Mesothelial cell of epicardium (in vitro differentiated cells): Measurements from ENCODE around the gene CCNT2. TPM values are rescaled to one million over a fixed set of nuclear protein-coding genes. Genes with fewer than 3 reads are reported as not detected.

Experiments used
- DNase-seq, 2 experiments: peaks; one replicate each; pipeline ENCODE4 v3.0.0; 2021; ENCODE audit warnings: low spot score in 2 of 2; ENCODE audit not compliant: unreplicated experiment in 2 of 2
- H3K27ac Mint-ChIP-seq: 2 replicates; pipeline ENCODE4 v1.8.0; 2021; ENCODE audit warnings: mixed read lengths
- H3K27me3 Mint-ChIP-seq: 2 replicates; pipeline ENCODE4 v1.8.0; 2021; ENCODE audit warnings: low read depth, mixed read lengths
- H3K36me3 Mint-ChIP-seq: 2 replicates; pipeline ENCODE4 v1.8.0; 2021; ENCODE audit warnings: mixed read lengths
- H3K4me1 Mint-ChIP-seq: 2 replicates; pipeline ENCODE4 v1.8.0; 2021; ENCODE audit warnings: mixed read lengths
- H3K4me3 Mint-ChIP-seq: 2 replicates; pipeline ENCODE4 v1.8.0; 2021; ENCODE audit warnings: mild to moderate bottlenecking, moderate library complexity, mixed read lengths
- H3K9me3 Mint-ChIP-seq: 2 replicates; pipeline ENCODE4 v1.8.0; 2021; ENCODE audit warnings: mixed read lengths
- CTCF ChIP-seq: fragments of 200-600 bp; sonication (generic); IDR thresholded peaks from one replicate; pipeline ENCODE4 v1.5.0; 2021; ENCODE audit warnings: antibody characterized with exemption; ENCODE audit not compliant: unreplicated experiment
- total RNA-seq: library from RNA; stranded (reverse); gene quantifications from 3 replicates; pipeline ENCODE4 v1.2.1, GENCODE V29; 2021

Gene CCNT2
- total RNA-seq, 1 donor from 2014 or later: 70.5 TPM

GRCh38 chr2:134924912-134925311 lies 6.3 kb downstream of the CCNT2 start:
- Mint-ChIP-seq H3K27ac (no peak overlapping the region), H3K36me3 (peaks cover 7% of the 10 kb centered on the region), H3K4me1 (peaks cover 37% of the 10 kb centered on the region), H3K9me3 (no peaks in the 10 kb centered on the region), H3K27me3 (no peaks in the 10 kb centered on the region), H3K4me3 (no peak overlapping the region)
- no peak for DNase-seq
- TF ChIP-seq CTCF: no peak

GRCh38 chr2:134926231-134926931 lies 7.8 kb downstream of the CCNT2 start:
- peaks cover 2% of the 10 kb centered on the region for H3K9me3 Mint-ChIP-seq
- H3K4me3 Mint-ChIP-seq: no peak overlapping the region
- TF ChIP-seq CTCF: no peak
- H3K4me1 Mint-ChIP-seq: peaks cover 30% of the 10 kb centered on the region
- no peaks in the 10 kb centered on the region for H3K27me3 Mint-ChIP-seq
- peaks cover 8% of the 10 kb centered on the region for H3K36me3 Mint-ChIP-seq
- DNase-seq: no peak
- H3K27ac Mint-ChIP-seq: peak overlapping the region; percentile 68

GRCh38 chr2:134927195-134927594 lies 8.6 kb downstream of the CCNT2 start:
- Mint-ChIP-seq H3K9me3 (peaks cover 3% of the 10 kb centered on the region), H3K4me3 (no peak overlapping the region), H3K4me1 (peaks cover 25% of the 10 kb centered on the region), H3K36me3 (peaks cover 11% of the 10 kb centered on the region), H3K27ac (peak overlapping the region; percentile 24), H3K27me3 (no peaks in the 10 kb centered on the region)
- no peak for TF ChIP-seq CTCF
- DNase-seq: no peak

GRCh38 chr2:134932864-134933526 lies 14.4 kb downstream of the CCNT2 start:
- DNase-seq: no peak
- H3K27me3 Mint-ChIP-seq: no peaks in the 10 kb centered on the region
- TF ChIP-seq CTCF: no peak
- peaks cover 3% of the 10 kb centered on the region for H3K9me3 Mint-ChIP-seq
- H3K4me3 Mint-ChIP-seq: no peak overlapping the region
- H3K36me3 Mint-ChIP-seq: peaks cover 10% of the 10 kb centered on the region
- H3K27ac Mint-ChIP-seq: peak overlapping the region; percentile 47
- peaks cover 49% of the 10 kb centered on the region for H3K4me1 Mint-ChIP-seq

GRCh38 chr2:134933732-134934131 lies 15.1 kb downstream of the CCNT2 start:
- Mint-ChIP-seq H3K27me3 (no peaks in the 10 kb centered on the region), H3K4me3 (no peak overlapping the region), H3K27ac (peak overlapping the region; percentile 58), H3K4me1 (peaks cover 53% of the 10 kb centered on the region), H3K36me3 (peaks cover 10% of the 10 kb centered on the region), H3K9me3 (peaks cover 3% of the 10 kb centered on the region)
- no peak for DNase-seq
- TF ChIP-seq CTCF: no peak
